B cell (primary cell): ENCODE measurements around the gene RAI14. TPM values are rescaled to one million over a fixed set of nuclear protein-coding genes. Genes with fewer than 3 reads are reported as not detected.

Experiments
- ATAC-seq: fragments of 200-7000 bp; cut with Tn5 transposase; one replicate; pipeline ENCODE4 v1.10.0; 2021; ENCODE audit warnings: low read depth, mild to moderate bottlenecking, moderate number of reproducible peaks, moderate library complexity
- CTCF ChIA-PET: fragments of 350-600 bp; sonication (Branson Sonifier 250); formaldehyde crosslinking; loops from one replicate; lab custom pipeline; 2021; ENCODE audit warnings: antibody characterized with exemption, inconsistent platforms; lab: Charles Lee
- POLR2A ChIA-PET: fragments of 350-600 bp; sonication (Branson Sonifier 250); formaldehyde crosslinking; loops from one replicate; lab custom pipeline; 2021; ENCODE audit warnings: antibody characterized with exemption; lab: Charles Lee
- DNase-seq: peaks from one replicate; pipeline ENCODE4 v3.0.0; 2013
- H2AFZ ChIP-seq: 2 replicates; pipeline ENCODE4 v1.6.1; 2012; ENCODE audit warnings: mild to moderate bottlenecking, low read depth, low read length; ENCODE audit not compliant: insufficient read depth, poor library complexity, severe bottlenecking
- H3K27ac ChIP-seq, 2 donors: 1 replicate in 1 of 2; 2 replicates in 1 of 2; pipeline ENCODE4 v1.5.1; 2012 to 2013; ENCODE audit warnings: low read length in 2 of 2, mild to moderate bottlenecking in 2 of 2, moderate library complexity in 1 of 2
- H3K27me3 ChIP-seq, 4 experiments: fragments of 200-600 bp in 1 of 4; sonication (generic) in 1 of 4; replicated peaks in 1 of 4; 1 replicate in 2 of 4; 2 replicates in 2 of 4; pipeline versions ENCODE4 v1.6.1 to v1.7.0; 2013 to 2016; ENCODE audit warnings: low read length in 3 of 4, mild to moderate bottlenecking in 2 of 4, mixed read lengths in 1 of 4, moderate library complexity in 1 of 4; ENCODE audit not compliant: insufficient read depth in 4 of 4, control insufficient read depth in 3 of 4; ENCODE audit errors: control extremely low read depth in 1 of 4
- H3K36me3 ChIP-seq, 2 experiments: replicated peaks in 1 of 2; 1 replicate in 1 of 2; 2 replicates in 1 of 2; pipeline versions ENCODE4 v1.6.1 to v1.7.1; 2013; ENCODE audit warnings: low read length in 1 of 2; ENCODE audit not compliant: insufficient read depth in 2 of 2, control insufficient read depth in 1 of 2; ENCODE audit errors: control extremely low read depth in 1 of 2, extremely low read depth in 1 of 2
- H3K4me1 ChIP-seq, 2 donors: fragments of 200-600 bp in 1 of 2; sonication (generic) in 1 of 2; 1 replicate in 1 of 2; 2 replicates in 1 of 2; pipeline versions ENCODE4 v1.5.1 to v1.6.1; 2013 to 2017; ENCODE audit warnings: low read length in 2 of 2; ENCODE audit not compliant: control insufficient read depth in 2 of 2, insufficient read depth in 2 of 2
- H3K4me2 ChIP-seq: replicated peaks from 2 replicates; pipeline ENCODE3; 2012; ENCODE audit warnings: mild to moderate bottlenecking, low read depth, low read length; ENCODE audit not compliant: poor library complexity, severe bottlenecking
- H3K4me3 ChIP-seq, 5 experiments: fragments of 200-600 bp in 1 of 5; sonication (generic) in 1 of 5; 1 replicate in 3 of 5; 2 replicates in 2 of 5; pipeline versions ENCODE4 v1.5.1 to v1.7.0; 2011 to 2016; ENCODE audit warnings: low read length in 4 of 5, mild to moderate bottlenecking in 4 of 5, low read depth in 2 of 5, control low read depth in 1 of 5, moderate library complexity in 1 of 5; ENCODE audit not compliant: insufficient read depth in 1 of 5; ENCODE audit errors: control extremely low read depth in 1 of 5, extremely low read depth in 1 of 5
- H3K79me2 ChIP-seq: fragments of 200-600 bp; sonication (generic); one replicate; pipeline ENCODE4 v1.6.0; 2016; ENCODE audit warnings: low read length; ENCODE audit not compliant: control insufficient read depth, insufficient read depth
- H3K9ac ChIP-seq: fragments of 200-600 bp; sonication (generic); 2 replicates; pipeline ENCODE4 v1.6.1; 2017; ENCODE audit warnings: mild to moderate bottlenecking, low read length, moderate library complexity
- H3K9me3 ChIP-seq, 3 donors: one replicate each; pipeline versions ENCODE4 v1.6.1 to v1.7.1; 2013; ENCODE audit warnings: low read length in 2 of 3; ENCODE audit not compliant: control insufficient read depth in 2 of 3, insufficient read depth in 1 of 3; ENCODE audit errors: control extremely low read depth in 1 of 3
- H4K20me1 ChIP-seq: 2 replicates; pipeline ENCODE4 v1.6.0; 2012; ENCODE audit warnings: mild to moderate bottlenecking, low read length; ENCODE audit not compliant: insufficient read depth, control insufficient read depth, poor library complexity, severe bottlenecking
- H3K27ac Mint-ChIP-seq: one replicate; pipeline ENCODE4 v1.8.0; 2021; ENCODE audit warnings: mixed read lengths
- H3K27me3 Mint-ChIP-seq: one replicate; pipeline ENCODE4 v1.8.0; 2021; ENCODE audit warnings: mixed read lengths
- H3K4me1 Mint-ChIP-seq: one replicate; pipeline ENCODE4 v1.8.0; 2021; ENCODE audit warnings: mixed read lengths
- H3K4me3 Mint-ChIP-seq: one replicate; pipeline ENCODE4 v1.8.0; 2021; ENCODE audit warnings: mixed read lengths
- H3K9me3 Mint-ChIP-seq: one replicate; pipeline ENCODE4 v1.8.0; 2022; ENCODE audit warnings: mixed read lengths; ENCODE audit not compliant: insufficient read depth
- CTCF ChIP-seq: fragments of 200-600 bp; IDR thresholded peaks from one replicate; pipeline ENCODE4 v1.8.0; 2022; ENCODE audit warnings: antibody characterized with exemption, mild to moderate bottlenecking
- EZH2 ChIP-seq: IDR thresholded peaks from 2 replicates; pipeline ENCODE4 v1.6.1; 2012; ENCODE audit warnings: borderline replicate concordance, low read depth, mild to moderate bottlenecking, moderate library complexity, low read length; ENCODE audit not compliant: insufficient read depth, poor library complexity, severe bottlenecking
- WGBS: methylation state at CpG from one replicate; pipeline ENCODE4 v1.1.5; 2013; ENCODE audit warnings: missing lambda C conversion rate; ENCODE audit not compliant: insufficient coverage; 5-methylcytosine and 5-hydroxymethylcytosine counted together
- intact Hi-C: fragments of 100-400 bp; cut with micrococcal nuclease; formaldehyde crosslinking; loops from one replicate; pipeline ENCODE4 v1.10.0; 2022
- polyA plus RNA-seq: library from polyadenylated mRNA; depleted of rRNA; stranded (reverse); fragments of >200 nt; gene quantifications from 2 replicates; pipeline ENCODE4 v1.2.3, GENCODE V29; 2012
- total RNA-seq, 2 donors: library from RNA; stranded (reverse); fragments of 120-200 nt in 1 of 2; gene quantifications; 1 replicate in 1 of 2; 2 replicates in 1 of 2; pipeline versions ENCODE4 v1.2.3 to v1.2.4, GENCODE V29; 2013 to 2022

The RAI14 gene
- total and polyA plus RNA-seq, 2 donors (not counting 1 experiment from before 2014, with no cell fraction given) = 0.55 to 1.9 TPM

DNA sequence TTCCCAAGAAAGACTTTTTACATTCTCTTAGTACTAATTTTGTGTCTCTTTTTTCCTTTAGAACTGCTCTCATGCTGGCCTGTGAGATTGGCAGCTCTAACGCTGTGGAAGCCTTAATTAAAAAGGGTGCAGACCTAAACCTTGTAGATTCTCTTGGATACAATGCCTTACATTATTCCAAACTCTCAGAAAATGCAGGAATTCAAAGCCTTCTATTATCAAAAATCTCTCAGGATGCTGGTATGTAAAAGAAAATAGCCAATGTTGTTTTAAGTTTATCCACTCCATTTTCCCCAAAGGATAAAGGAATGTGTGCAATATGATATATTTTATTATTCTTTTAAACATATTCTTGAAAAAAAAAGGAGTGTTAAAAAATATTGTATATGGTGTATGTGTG is 155.6 kb downstream of the RAI14 start:
- ChIA-PET CTCF (no interaction called here), POLR2A (no interaction called here)
- Histone ChIP-seq H3K36me3 (no peaks in the 10 kb centered on the region), H3K4me3 (no peak overlapping the region), H3K27me3 (no peaks in the 10 kb centered on the region), H4K20me1 (no peaks in the 10 kb centered on the region), H3K4me2 (no peak overlapping the region), H3K4me1 (no peaks in the 10 kb centered on the region), H3K27ac (no peak overlapping the region), H3K79me2 (no peaks in the 10 kb centered on the region), H3K9ac (no peak overlapping the region), H3K9me3 (no peaks in the 10 kb centered on the region), H2AFZ (no peak overlapping the region)
- Mint-ChIP-seq H3K27ac (no peak overlapping the region), H3K27me3 (peaks cover 3% of the 10 kb centered on the region), H3K9me3 (no peaks in the 10 kb centered on the region), H3K4me3 (no peak overlapping the region), H3K4me1 (no peaks in the 10 kb centered on the region)
- intact Hi-C loops = no loop called here
- no peak for TF ChIP-seq EZH2
- no peak for TF ChIP-seq CTCF
- no CpG with 5 or more reads among the region's 1 CpG for WGBS
- ATAC-seq = no peak
- no peak for DNase-seq

GRCh38 chr5:34813509-34813908 is 157.4 kb downstream of the RAI14 start:
- ChIA-PET CTCF (no interaction called here), POLR2A (no interaction called here)
- H3K27me3 Mint-ChIP-seq = peaks cover 3% of the 10 kb centered on the region
- Histone ChIP-seq H3K9ac (no peak overlapping the region), H3K36me3 (no peaks in the 10 kb centered on the region), H3K4me2 (no peak overlapping the region), H3K9me3 (no peaks in the 10 kb centered on the region), H3K4me1 (no peaks in the 10 kb centered on the region), H3K27me3 (no peaks in the 10 kb centered on the region), H3K27ac (no peak overlapping the region), H4K20me1 (no peaks in the 10 kb centered on the region), H3K79me2 (no peaks in the 10 kb centered on the region), H2AFZ (no peak overlapping the region), H3K4me3 (no peak overlapping the region)
- intact Hi-C loops = no loop called here
- 100% methylated on average over 1 of the region's 3 CpGs for WGBS
- no peaks in the 10 kb centered on the region for H3K9me3 Mint-ChIP-seq
- H3K4me1 Mint-ChIP-seq = no peaks in the 10 kb centered on the region
- no peak overlapping the region for H3K4me3 Mint-ChIP-seq
- TF ChIP-seq CTCF = no peak
- no peak for TF ChIP-seq EZH2
- ATAC-seq = no peak
- DNase-seq = no peak
- H3K27ac Mint-ChIP-seq = no peak overlapping the region
